Right lobe of liver (tissue), 6 donors: ENCODE measurements around the gene TMEM127. TPM values are rescaled to one million over a fixed set of nuclear protein-coding genes. Genes with fewer than 3 reads are reported as not detected.
"Not testable (repeated sequence)": the region's sequence is repeated elsewhere in the genome, so short reads cannot be mapped to it uniquely, and the experiment has no call there.

Experiments
- ATAC-seq, 4 donors: fragments of 200-7000 bp; cut with Tn5 transposase; one replicate each; pipeline ENCODE4 v1.9.1; 2020; ENCODE audit warnings: mild to moderate bottlenecking in 4 of 4, moderate library complexity in 4 of 4
- DNase-seq, 3 donors: peaks; one replicate each; pipeline ENCODE4 v3.0.0-alpha.2; 2020
- H3K27ac ChIP-seq, 3 donors: fragments of 200-600 bp; one replicate each; pipeline ENCODE4 v1.8.0; 2022
- H3K27me3 ChIP-seq, 2 donors: fragments of 200-600 bp; one replicate each; pipeline ENCODE4 v1.8.0; 2022
- H3K36me3 ChIP-seq, 4 donors: fragments of 200-600 bp; sonication (generic) in 1 of 4; one replicate each; pipeline versions ENCODE4 v1.5.1 to v1.8.0; 2017 to 2022; ENCODE audit warnings: control low read depth in 1 of 4
- H3K4me1 ChIP-seq, 4 donors: fragments of 200-600 bp; sonication (generic) in 1 of 4; one replicate each; pipeline versions ENCODE4 v1.5.1 to v1.8.0; 2017 to 2022; ENCODE audit warnings: control low read depth in 1 of 4
- H3K4me3 ChIP-seq, 3 donors: fragments of 200-600 bp; one replicate each; pipeline ENCODE4 v1.8.0; 2022
- H3K9me3 ChIP-seq, 4 donors: fragments of 200-600 bp; sonication (generic) in 1 of 4; one replicate each; pipeline versions ENCODE4 v1.5.1 to v1.8.0; 2017 to 2022; ENCODE audit warnings: control low read depth in 1 of 4
- CTCF ChIP-seq, 4 donors: fragments of 200-600 bp in 3 of 4; fragments of 450-650 bp in 1 of 4; IDR thresholded peaks; one replicate each; pipeline versions ENCODE4 v1.5.1 to v1.8.0; 2016 to 2022; ENCODE audit warnings: antibody characterized with exemption in 4 of 4, mild to moderate bottlenecking in 2 of 4
- POLR2A ChIP-seq: fragments of 450-650 bp; IDR thresholded peaks from one replicate; pipeline ENCODE4 v1.6.1; 2017; ENCODE audit warnings: antibody characterized with exemption, mild to moderate bottlenecking
- WGBS: methylation state at CpG from one replicate; pipeline ENCODE4 v1.1.6; 2018; ENCODE audit warnings: low coverage, low lambda C conversion rate; ENCODE audit not compliant: insufficient coverage; ENCODE audit errors: missing lambda C conversion rate; 5-methylcytosine and 5-hydroxymethylcytosine counted together
- intact Hi-C, 2 donors: fragments of 100-400 bp; cut with DNase I; formaldehyde crosslinking; loops; one replicate each; pipeline versions ENCODE4 v1.11.2 to v1.14.1; 2022
- total RNA-seq, 6 experiments: library from RNA; depleted of rRNA in 2 of 6; stranded (reverse); fragments of >200 nt in 2 of 6; fragmentation: NEBNext Ultra II Directional in 3 of 6; extraction: Animal tissue kit (Norgen Biotek cat#: 25700) in 3 of 6; gene quantifications; one replicate each; pipeline versions ENCODE4 v1.1.0 to v1.2.4, GENCODE V29; 2016 to 2023
- donor health status: DM: no; HTN: yes; CAD: no.
- donor health status: DM: no; HTN: no; CAD: no.
- donor health status: DM: no; HTN: no; CAD: no.
- donor health status: DM: no; HTN: yes; CAD: no.
- donor health status: DM: no; HTN: yes; CAD: no.

Gene TMEM127
- total RNA-seq, 6 experiments from 2014 or later = 28.3 to 42.6 (median 32.8) TPM

- Histone ChIP-seq H3K27me3 (no peaks in the 10 kb centered on the region), H3K4me3 (peak overlapping the region in 1 of 3 donors; percentile 11), H3K36me3 (peaks cover 0 to under 1% (median 0%) of the 10 kb centered on the region in 4 donors), H3K27ac (peak overlapping the region; percentile 80 to 91 (median 87)), H3K9me3 (no peaks in the 10 kb centered on the region), H3K4me1 (peaks cover 0 to 71% (median 35%) of the 10 kb centered on the region in 4 donors)
- ATAC-seq (peak in 3 of 4 donors; percentile 12 to 35 (median 13)), DNase-seq (no peak)
- 34% methylated on average over 4 of the region's 6 CpGs for WGBS
- intact Hi-C loops = no loop called here
- TF ChIP-seq CTCF (IDR thresholded peaks at IDR 0.05) (no peak), POLR2A (no peak)
These were observed 4.3 kb downstream of the TMEM127 start for GRCh38 chr2:96261328-96262003.

GRCh38 chr2:96260387-96261260 is 5.2 kb downstream of the TMEM127 start:
- peaks cover 0 to 71% (median 35%) of the 10 kb centered on the region in 4 donors for H3K4me1 ChIP-seq
- no peak overlapping the region for H3K4me3 ChIP-seq
- H3K9me3 ChIP-seq = no peaks in the 10 kb centered on the region
- intact Hi-C loops = no loop called here
- 25% methylated on average over 9 of the region's 10 CpGs for WGBS
- no peaks in the 10 kb centered on the region for H3K27me3 ChIP-seq
- peak in 3 of 4 donors; percentile 27 to 43 (median 32) for TF ChIP-seq CTCF (IDR thresholded peaks at IDR 0.05)
- TF ChIP-seq POLR2A = peak; percentile 70
- H3K36me3 ChIP-seq = peaks cover 0 to 9% (median 1%) of the 10 kb centered on the region in 4 donors
- peak overlapping the region; percentile 80 to 91 (median 87) for H3K27ac ChIP-seq
- peak; percentile 81 to 92 (median 86) for ATAC-seq
- peak; percentile 64 to 89 (median 78) for DNase-seq

- H3K27me3 ChIP-seq = no peaks in the 10 kb centered on the region
- peaks cover 0 to 66% (median 34%) of the 10 kb centered on the region in 4 donors for H3K4me1 ChIP-seq
- ATAC-seq (peak; percentile 2 to 16 (median 8)), DNase-seq (no peak)
- no peaks in the 10 kb centered on the region for H3K9me3 ChIP-seq
- H3K4me3 ChIP-seq = no peak overlapping the region
- peaks cover 0 to 20% (median 7%) of the 10 kb centered on the region in 4 donors for H3K36me3 ChIP-seq
- H3K27ac ChIP-seq = peak overlapping the region; percentile 80 to 91 (median 87)
- intact Hi-C loops = no loop called here
- TF ChIP-seq CTCF (IDR thresholded peaks at IDR 0.05) (no peak), POLR2A (no peak)
- 17% methylated on average over 1 of the region's 5 CpGs for WGBS
These were observed 6.3 kb downstream of the TMEM127 start for GRCh38 chr2:96259497-96259921.

DNA sequence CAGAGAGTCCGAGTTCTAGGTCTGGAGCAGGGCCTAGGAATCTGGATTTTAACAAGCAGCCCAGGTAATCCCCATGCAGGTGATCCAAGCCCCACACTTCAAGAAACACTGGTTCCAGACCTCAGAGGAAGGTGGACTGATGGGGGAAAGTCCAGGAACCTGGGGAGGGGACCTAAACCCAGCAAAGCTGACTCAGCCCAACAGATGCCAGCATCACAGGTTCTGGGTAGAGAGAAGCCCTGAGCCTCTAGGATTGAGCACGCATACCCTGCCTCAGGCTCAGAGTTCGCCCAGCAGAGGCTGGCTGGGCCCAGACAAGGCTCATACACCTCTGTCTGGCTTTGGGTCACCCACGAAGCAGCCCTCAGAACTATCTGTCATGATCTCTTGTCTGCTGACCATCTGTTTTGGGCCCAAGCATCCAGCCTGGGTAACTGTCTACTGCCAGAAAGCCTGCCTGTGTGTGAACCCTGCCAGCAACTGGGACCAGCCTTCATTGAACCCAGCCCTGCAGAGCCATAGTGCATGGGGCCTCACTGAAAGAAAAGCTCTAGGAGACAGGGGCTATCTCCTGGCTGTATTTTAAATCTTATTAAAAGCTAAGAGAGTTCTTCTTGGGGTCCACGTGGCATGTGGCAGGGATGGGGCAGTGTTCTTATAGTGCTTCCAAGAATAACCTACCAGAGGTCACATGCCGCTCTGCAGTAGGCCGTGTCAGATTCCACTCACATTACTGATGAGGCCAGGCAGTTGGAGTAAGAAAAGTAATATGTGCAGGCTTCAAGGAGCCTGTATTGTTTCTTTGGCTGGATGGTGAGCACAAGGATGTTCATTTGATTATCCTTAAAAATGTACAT is 7.4 kb downstream of the TMEM127 start:
- no peak for ATAC-seq
- 79% methylated on average over 3 of the region's 7 CpGs for WGBS

DNA sequence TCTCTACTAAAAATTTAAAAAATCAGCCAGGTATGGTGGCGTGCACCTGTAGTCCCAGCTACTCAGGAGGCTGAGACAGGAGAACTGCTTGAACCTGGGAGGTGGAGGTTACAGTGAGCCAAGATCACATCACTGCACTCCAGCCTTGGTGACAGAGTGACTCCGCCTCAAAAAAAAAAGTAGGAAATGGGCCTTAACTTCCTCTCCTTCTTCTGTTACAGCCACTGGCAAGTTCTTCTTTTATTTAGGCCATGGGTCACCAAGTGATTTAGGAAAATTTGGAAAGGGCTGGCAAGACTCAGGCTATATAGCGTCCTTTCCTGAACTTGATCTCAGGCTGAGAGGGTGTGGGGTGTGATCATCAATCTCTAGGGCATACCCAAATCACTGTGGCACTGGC is 8.1 kb downstream of the TMEM127 start:
- WGBS = 51% methylated on average over 3 of the region's 3 CpGs
- H3K4me3 ChIP-seq, ATAC-seq, H3K27me3 ChIP-seq, intact Hi-C loops, DNase-seq, H3K9me3 ChIP-seq: not testable (repeated sequence)
- Histone ChIP-seq H3K27ac (peak overlapping the region; percentile 16 to 87 (median 29)), H3K36me3 (peaks cover 0 to 37% (median 15%) of the 10 kb centered on the region in 4 donors), H3K4me1 (peaks cover 0 to 62% (median 33%) of the 10 kb centered on the region in 4 donors)

More for the DNA sequence above, 7.4 kb downstream of the TMEM127 start:
- no peaks in the 10 kb centered on the region for H3K9me3 ChIP-seq
- TF ChIP-seq CTCF (IDR thresholded peaks at IDR 0.05) (no peak), POLR2A (no peak)
- peak overlapping the region; percentile 16 to 87 (median 29) for H3K27ac ChIP-seq
- H3K4me1 ChIP-seq = peaks cover 0 to 57% (median 32%) of the 10 kb centered on the region in 4 donors
- peaks cover 0 to 30% (median 13%) of the 10 kb centered on the region in 4 donors for H3K36me3 ChIP-seq
- no peaks in the 10 kb centered on the region for H3K27me3 ChIP-seq
- intact Hi-C loops = no loop called here
- no peak overlapping the region for H3K4me3 ChIP-seq
- DNase-seq = no peak
